Measurements from ENCODE around the gene DNAH10.

The DNAH10 gene

GRCh38 chr12:123914726-123915333, 152.7 kb downstream of the DNAH10 start:
- no peak for DNase-seq (ENCODE audit: low read depth, low spot score)
- no peak overlapping the region for H3K4me3 ChIP-seq (ENCODE audit: low read length)

GRCh38 chr12:123916729-123917128, 154.6 kb downstream of the DNAH10 start:
- no peak overlapping the region for H3K4me3 ChIP-seq (ENCODE audit: low read length)
- no peak for DNase-seq (ENCODE audit: low read depth, low spot score)

GRCh38 chr12:123917337-123917850, 155.3 kb downstream of the DNAH10 start:
- no peak for DNase-seq (ENCODE audit: low read depth, low spot score)
- no peak overlapping the region for H3K4me3 ChIP-seq (ENCODE audit: low read length)

- DNase-seq (ENCODE audit: low read depth, low spot score) = no peak
- H3K4me3 ChIP-seq (ENCODE audit: low read length) = no peak overlapping the region
Measured at GRCh38 chr12:123919980-123920360, 157.9 kb downstream of the DNAH10 start.

- no peak for DNase-seq (ENCODE audit: low read depth, low spot score)
Measured at GRCh38 chr12:123923038-123923437, 160.9 kb downstream of the DNAH10 start.

GRCh38 chr12:123923927-123924326, 161.8 kb downstream of the DNAH10 start:
- H3K4me3 ChIP-seq (ENCODE audit: low read length) = no peak overlapping the region
- DNase-seq (ENCODE audit: low read depth, low spot score) = no peak

More at GRCh38 chr12:123923038-123923437, 160.9 kb downstream of the DNAH10 start:
- no peak overlapping the region for H3K4me3 ChIP-seq (ENCODE audit: low read length)

- no peak overlapping the region for H3K4me3 ChIP-seq (ENCODE audit: low read length)
- DNase-seq (ENCODE audit: low read depth, low spot score) = no peak
Measured at GRCh38 chr12:123924539-123924938, 162.4 kb downstream of the DNAH10 start.

- no peak overlapping the region for H3K4me3 ChIP-seq (ENCODE audit: low read length)
- DNase-seq (ENCODE audit: low read depth, low spot score) = no peak
Measured at GRCh38 chr12:123928274-123928865, 166.3 kb downstream of the DNAH10 start.

- no peak for DNase-seq (ENCODE audit: low read depth, low spot score)
- H3K4me3 ChIP-seq (ENCODE audit: low read length) = no peak overlapping the region
Measured at GRCh38 chr12:123928897-123929296, 166.8 kb downstream of the DNAH10 start.

GRCh38 chr12:123929946-123930583, 168.0 kb downstream of the DNAH10 start:
- peak; percentile 77 for DNase-seq (ENCODE audit: low read depth, low spot score)

GRCh38 chr12:123931686-123932321, 169.7 kb downstream of the DNAH10 start:
- DNase-seq (ENCODE audit: low read depth, low spot score) = peak; percentile 93
- peak overlapping the region; percentile 34 for H3K4me3 ChIP-seq (ENCODE audit: low read length)

More at GRCh38 chr12:123929946-123930583, 168.0 kb downstream of the DNAH10 start:
- H3K4me3 ChIP-seq (ENCODE audit: low read length) = no peak overlapping the region; the same call in 1 of the 2 replicates

- H3K4me3 ChIP-seq (ENCODE audit: low read length) = no peak overlapping the region
- no peak for DNase-seq (ENCODE audit: low read depth, low spot score)
Measured at GRCh38 chr12:123933214-123933613, 171.1 kb downstream of the DNAH10 start.

GRCh38 chr12:123934016-123934620, 172.0 kb downstream of the DNAH10 start:
- DNase-seq (ENCODE audit: low read depth, low spot score) = no peak

GRCh38 chr12:123934829-123935228, 172.7 kb downstream of the DNAH10 start:
- no peak overlapping the region for H3K4me3 ChIP-seq (ENCODE audit: low read length)
- no peak for DNase-seq (ENCODE audit: low read depth, low spot score)

More at GRCh38 chr12:123934016-123934620, 172.0 kb downstream of the DNAH10 start:
- no peak overlapping the region for H3K4me3 ChIP-seq (ENCODE audit: low read length)

GRCh38 chr12:123935956-123936355, 173.9 kb downstream of the DNAH10 start:
- no peak for DNase-seq (ENCODE audit: low read depth, low spot score)

GRCh38 chr12:123936471-123936870, 174.4 kb downstream of the DNAH10 start:
- DNase-seq (ENCODE audit: low read depth, low spot score) = no peak
- H3K4me3 ChIP-seq (ENCODE audit: low read length) = no peak overlapping the region

More at GRCh38 chr12:123935956-123936355, 173.9 kb downstream of the DNAH10 start:
- H3K4me3 ChIP-seq (ENCODE audit: low read length) = no peak overlapping the region

GRCh38 chr12:123936956-123937706, 175.0 kb downstream of the DNAH10 start:
- no peak for DNase-seq (ENCODE audit: low read depth, low spot score)

GRCh38 chr12:123937707-123938591, 175.8 kb downstream of the DNAH10 start:
- no peak for DNase-seq (ENCODE audit: low read depth, low spot score)
- H3K4me3 ChIP-seq (ENCODE audit: low read length) = no peak overlapping the region

More at GRCh38 chr12:123936956-123937706, 175.0 kb downstream of the DNAH10 start:
- no peak overlapping the region for H3K4me3 ChIP-seq (ENCODE audit: low read length)

Measured in Jurkat, Clone E6-1 (cell line).